GM21528 (cell line): ENCODE data around the gene SIDT2.
A peak's percentile ranks its signal among the peaks of the same experiment; 100 is the strongest.
"Not testable (repeated sequence)": the region's sequence is repeated elsewhere in the genome, so short reads cannot be mapped to it uniquely, and the experiment has no call there.

Experiments
- ATAC-seq: cut with Tn5 transposase; IDR thresholded peaks from one replicate; pipeline ENCODE4 v1.9.1; 2021; ENCODE audit warnings: mild to moderate bottlenecking, moderate library complexity; ENCODE audit not compliant: unreplicated experiment, low FRiP score

The SIDT2 gene

DNA sequence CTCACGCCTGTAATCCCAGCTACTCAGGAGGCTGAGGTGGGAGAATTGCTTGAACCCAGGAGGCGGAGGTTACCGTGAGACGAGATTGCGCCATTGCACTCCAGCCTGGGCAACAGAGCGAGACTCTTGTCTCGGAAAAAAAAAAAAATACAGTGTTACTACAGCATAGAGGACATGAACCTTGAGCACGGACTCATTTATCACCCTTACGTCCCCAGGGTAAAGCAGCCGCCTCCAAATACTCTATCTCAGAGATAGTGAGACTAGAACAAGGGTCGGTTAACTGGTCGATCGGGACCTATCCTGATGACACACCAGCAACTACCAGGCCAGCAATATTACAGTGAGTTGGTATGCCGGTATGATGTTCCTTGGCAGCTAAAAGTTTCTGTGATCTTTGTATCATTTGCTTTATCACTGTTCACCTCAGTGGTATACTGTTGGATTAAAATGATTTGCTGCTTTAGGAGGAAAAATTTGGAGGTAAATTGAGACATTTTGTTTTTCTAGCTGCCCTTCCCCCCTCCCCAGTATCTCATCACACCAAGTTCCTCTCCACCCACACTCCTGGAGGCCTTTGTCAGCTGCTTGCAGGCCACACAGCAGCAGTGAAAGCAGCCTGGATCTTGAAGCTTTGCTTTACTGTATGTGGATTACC, 7.0 kb upstream of the SIDT2 start:
- ATAC-seq: no peak

DNA sequence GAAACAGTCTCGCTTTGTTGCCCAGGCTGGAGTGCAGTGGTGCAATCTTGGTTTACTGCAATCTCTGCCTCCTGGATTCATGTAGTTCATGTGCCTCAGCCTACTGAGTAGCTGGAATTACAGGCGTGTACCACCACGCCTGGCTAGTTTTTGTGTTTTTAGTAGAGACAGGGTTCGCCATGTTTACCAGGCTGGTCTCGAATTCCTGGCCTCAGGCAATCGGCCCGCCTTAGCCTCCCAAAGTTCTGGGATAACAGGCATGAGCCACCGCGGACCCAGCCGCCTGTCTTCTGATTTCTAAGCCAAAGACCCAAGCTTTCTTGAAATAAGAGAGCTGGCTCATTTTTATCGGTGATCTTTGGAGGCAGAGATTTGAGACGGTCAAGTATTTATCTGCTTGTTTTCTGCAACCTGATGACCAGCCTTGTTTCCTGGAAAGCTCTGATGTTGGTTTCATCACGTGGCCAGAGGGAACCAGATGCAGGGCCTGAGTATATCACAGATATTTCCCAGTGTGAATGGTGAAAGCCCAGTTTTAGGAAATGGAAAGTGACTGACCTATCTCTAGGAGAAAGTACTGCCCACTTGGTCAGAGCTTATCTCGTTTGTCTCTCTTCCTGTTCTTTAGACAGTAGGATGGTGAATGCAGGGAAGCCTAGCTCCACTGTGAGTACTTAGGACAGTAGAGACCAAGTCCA, 5.7 kb upstream of the SIDT2 start:
- no peak for ATAC-seq

DNA sequence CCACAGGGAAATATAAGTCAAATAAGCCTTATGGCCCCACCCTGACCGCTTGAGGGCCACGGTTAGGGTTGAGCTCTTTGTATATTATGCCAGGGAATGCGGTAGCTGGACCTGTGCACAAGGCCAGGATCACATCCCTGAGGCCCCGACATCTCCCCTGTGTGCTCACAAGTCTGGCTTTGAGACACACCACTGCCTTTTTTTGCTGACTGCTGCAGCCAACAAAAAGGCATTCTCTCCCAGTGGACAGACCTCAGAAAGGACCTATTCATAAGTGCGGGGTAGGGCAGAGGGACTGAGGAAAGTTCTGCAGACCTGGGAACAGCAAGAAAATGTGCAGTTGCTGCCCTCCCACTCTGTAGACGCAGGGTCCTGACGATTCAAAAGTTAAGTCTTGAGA, 3.4 kb upstream of the SIDT2 start:
- no peak for ATAC-seq

DNA sequence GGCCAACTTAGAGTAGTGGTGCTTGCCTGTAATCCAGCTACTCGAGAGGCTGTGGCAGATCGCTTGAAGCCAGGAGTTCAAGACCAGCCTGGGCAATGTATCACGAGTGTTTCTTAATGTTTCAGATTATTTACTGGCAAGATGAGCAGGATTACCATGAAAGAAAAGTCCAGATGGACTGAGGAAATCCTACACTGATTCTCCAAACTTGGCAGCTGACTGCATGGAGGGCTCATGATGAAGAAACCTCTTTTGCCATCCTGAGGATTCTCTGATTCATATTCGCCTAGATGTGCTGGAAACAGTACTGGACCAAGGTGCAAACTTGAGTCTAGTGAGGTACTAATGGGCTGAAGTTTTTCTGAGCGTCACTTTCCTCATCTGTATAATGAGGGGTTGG, 2.8 kb upstream of the SIDT2 start:
- ATAC-seq: no peak

DNA sequence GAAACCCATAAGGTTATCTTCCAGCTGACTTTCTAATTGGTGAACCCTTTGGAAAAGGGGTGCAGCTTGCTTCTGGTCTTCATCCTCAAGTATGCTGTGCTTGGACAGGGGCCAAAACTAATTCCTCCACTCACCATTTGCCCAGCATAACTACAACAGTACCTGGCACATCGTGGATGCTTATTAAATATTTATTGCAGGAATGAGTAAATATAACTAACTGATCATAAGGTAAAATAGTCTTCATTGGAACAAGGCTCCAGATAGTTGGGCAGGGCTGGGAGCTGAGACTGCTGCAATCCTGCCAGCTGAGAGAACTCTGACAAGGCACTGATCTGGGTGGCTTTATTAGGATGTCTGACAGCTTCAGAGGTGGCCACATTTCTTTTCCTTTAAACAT, 2.4 kb upstream of the SIDT2 start:
- ATAC-seq: no peak

DNA sequence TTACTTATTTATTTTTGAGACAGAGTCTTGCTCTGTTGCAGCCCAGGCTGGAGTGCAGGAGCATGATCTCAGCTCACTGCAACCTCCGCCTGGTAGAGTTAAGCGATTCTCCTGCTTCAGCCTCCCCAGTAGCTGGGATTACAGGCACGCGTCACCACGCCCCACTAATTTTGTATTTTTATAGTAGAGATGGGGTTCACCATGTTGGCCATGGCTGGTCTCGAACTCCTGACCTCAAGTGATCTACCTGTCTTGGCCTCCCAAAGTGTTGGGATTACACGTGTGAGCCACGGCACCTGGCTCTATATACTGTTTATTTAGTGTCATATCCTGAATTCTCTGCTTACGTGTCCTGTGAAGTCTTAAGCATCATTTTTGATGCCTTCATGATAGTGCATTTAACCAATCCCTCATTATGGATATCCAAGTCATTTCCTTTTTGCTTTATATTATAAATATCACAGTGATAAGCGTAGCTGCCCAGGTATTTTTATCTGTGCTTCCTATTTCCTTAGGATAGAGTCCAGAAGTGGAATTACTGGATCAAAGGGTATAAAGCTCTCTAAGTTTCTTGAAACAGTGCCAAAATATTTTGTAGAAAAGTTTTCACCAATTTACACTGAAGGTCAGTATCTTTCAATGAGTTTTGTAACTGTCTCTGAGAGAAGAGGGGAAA, 871 bp upstream of the SIDT2 start:
- ATAC-seq: no peak

DNA sequence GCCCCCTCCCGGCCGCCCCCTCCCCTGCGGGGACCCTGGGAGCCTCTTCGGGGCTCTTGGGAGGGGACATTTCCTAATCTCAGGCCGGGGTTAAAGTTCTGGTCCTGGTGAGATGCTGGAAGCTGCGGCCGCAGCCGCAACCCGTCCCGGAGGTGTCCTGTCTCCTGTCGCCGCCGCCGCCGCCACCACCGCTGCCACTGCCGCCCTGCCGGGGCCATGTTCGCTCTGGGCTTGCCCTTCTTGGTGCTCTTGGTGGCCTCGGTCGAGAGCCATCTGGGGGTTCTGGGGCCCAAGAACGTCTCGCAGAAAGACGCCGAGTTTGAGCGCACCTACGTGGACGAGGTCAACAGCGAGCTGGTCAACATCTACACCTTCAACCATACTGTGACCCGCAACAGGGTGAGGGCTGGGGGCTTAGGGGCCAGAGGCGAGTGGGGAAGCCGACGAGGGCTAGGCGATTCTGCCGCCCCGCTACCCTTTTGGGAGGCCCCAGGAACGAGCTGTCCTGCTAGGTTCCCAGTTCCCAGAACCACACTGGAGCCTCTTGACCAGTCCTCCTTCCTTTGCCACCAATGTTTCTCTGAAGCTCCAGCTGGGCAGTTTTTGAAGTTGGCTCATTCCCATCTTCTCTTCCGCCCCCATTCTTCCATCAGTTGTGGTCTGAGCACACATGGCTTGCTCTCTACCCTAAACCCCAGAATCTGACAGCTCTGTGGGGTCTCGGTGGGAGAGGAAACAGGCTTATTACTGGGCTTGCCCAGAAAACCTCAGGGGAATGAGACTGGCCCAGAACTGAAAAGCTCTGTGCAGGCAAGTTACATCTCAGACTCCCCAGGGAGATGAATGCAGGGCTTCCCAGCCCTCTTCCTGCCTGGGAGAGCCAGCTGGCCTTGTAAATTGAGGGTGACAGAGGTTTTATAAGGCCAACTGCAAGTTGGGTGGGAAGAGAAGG, 781 bp downstream of the SIDT2 start:
- peak; percentile 40 for ATAC-seq

DNA sequence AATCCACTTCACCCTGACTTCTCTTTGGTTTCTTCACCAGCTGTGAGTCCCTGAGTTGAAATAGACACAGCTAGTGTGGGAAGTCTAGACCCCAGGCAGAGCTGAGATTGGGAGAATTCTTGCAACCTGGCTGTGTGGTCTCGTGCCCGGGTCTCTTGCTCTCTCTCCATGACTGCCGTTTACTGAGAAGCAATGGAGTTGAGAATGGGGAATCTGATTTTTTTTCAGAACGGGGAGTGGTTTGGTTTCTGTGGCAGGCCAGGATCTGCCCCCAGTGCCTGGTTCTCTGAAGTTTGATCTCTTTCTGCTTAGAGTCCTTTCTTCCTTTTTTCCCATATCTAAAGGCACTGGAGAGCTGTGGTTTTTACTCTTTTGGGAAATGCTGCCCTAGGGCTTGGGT, 1.5 kb downstream of the SIDT2 start:
- no peak for ATAC-seq

DNA sequence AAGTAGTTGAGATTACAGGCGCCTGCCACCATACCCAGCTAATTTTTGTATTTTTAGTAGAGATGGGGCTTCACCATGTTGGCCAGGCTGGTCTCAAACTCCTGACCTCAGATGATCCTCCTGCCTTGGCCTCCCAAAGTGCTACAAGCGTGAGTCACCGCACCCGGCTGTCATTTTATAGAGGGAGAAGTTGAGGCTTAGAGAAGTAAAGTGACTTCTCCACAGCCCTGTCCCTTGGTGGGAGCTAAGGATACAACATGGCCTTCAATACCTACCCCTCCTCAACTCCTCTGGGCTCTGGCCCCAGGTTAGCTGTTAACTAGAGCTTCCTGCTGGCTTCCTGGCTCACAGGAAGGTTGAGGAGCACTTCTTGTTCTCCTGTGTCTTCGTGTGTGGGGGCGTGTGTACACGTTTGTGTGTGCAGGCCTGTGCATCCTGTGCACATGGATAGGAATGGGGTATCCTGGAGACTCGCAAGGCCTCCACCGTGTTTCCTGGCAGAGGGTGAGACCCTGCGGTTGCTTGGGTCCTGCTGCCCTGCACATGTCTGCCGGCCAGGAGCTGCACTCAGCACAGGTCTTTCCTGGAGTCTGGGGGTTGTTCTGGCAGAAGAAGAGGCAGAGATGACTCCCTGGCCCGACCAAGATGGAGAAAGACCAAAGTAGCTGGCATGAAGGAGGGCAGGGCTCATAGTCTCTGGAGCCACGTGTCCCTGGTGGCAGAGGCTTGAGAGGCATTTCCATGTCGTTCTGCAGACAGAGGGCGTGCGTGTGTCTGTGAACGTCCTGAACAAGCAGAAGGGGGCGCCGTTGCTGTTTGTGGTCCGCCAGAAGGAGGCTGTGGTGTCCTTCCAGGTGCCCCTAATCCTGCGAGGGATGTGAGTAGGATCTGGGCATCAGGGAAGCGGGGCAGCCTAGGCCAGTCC, 2.4 kb downstream of the SIDT2 start:
- ATAC-seq: no peak

DNA sequence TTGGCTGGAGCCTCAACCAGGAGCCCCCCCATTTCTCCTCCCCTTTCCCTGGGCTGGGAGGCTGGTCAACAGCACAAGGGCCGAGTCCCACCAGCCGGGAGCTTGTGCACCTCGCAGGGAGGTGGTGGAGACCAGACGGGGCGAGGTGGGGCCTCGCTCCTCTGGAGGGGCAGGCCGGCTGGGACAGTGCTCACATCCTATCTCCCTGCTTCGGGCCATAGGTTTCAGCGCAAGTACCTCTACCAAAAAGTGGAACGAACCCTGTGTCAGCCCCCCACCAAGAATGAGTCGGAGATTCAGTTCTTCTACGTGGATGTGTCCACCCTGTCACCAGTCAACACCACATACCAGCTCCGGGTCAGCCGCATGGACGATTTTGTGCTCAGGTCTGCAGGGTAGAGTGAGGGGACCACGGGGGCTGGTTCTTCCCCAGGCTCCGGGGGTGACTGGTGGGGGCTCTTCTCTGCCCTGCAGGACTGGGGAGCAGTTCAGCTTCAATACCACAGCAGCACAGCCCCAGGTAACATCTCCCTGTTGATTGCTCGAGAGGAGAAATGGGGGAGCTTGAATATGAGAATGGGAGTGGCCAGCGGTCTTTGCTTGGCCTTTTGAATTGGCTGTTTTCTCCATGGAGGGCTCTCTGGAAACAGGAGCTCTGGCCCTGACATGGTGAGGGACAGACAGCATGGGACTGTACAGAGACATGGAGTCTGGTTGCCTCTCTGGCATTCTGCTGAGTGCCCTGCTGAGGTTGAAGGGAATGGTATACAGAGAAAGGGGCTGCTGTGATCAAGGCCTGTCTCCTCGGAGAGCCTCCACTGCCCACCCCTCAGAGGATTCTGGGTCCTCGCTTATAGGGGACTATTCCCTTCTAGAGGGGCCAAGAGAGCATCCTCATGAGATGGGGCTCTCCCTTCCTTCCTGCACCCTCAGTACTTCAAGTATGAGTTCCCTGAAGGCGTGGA, 3.3 kb downstream of the SIDT2 start:
- ATAC-seq: no peak

DNA sequence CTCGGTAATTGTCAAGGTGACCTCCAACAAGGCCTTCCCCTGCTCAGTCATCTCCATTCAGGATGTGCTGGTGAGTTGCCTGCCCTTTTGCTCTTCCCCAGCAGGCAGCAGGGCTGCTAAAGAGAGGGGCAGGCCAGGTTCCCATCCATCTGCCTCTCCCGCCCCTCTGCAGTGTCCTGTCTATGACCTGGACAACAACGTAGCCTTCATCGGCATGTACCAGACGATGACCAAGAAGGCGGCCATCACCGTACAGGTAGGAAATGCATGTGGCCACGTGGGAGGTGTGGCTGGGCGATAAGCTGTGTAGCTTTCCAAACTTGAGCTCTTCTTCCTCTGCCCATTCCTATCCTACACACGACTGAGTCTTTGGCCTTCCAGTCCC, 4.0 kb downstream of the SIDT2 start:
- ATAC-seq: no peak

DNA sequence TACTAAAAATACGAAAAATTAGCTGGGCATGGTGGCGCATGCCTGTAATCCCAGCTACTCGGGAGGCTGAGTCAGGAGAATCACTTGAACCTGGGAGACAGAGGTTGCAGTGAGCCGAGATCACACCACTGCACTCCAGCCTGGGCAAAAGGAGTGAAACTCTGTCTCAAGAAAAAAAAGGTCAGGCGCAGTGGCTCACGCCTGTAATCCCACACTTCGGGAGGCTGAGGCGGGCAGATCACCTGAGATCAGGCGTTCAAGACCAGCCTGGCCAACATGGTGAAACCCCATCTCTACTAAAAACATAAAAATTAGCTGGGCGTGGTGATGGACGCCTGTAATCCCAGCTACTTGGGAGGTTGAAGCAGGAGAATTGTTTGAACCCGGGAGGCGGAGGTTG, 4.6 kb downstream of the SIDT2 start:
- not testable (repeated sequence) for ATAC-seq

DNA sequence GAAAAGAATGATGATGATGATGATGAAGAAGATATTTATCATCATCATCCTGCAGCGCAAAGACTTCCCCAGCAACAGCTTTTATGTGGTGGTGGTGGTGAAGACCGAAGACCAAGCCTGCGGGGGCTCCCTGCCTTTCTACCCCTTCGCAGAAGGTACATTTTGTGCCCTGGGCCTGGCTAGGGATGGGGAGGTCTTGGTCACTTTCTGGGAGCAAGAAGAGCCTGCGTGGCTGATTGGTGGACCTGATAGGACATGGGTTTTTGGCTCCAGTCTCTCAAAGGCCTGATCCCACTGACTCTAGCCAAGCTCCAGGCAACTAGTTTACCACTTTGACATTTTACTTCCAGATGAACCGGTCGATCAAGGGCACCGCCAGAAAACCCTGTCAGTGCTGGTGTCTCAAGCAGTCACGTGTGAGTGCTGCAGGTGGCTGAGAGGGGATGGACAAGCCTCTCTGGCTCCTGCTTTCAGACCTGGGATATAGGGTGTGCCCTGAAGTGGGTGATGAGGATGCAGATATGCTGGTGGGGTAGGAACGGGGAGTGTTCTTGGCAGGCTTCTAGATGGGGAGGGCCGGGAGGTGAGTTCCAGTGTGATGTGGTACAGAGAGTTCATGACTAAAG, 5.3 kb downstream of the SIDT2 start:
- ATAC-seq: no peak

DNA sequence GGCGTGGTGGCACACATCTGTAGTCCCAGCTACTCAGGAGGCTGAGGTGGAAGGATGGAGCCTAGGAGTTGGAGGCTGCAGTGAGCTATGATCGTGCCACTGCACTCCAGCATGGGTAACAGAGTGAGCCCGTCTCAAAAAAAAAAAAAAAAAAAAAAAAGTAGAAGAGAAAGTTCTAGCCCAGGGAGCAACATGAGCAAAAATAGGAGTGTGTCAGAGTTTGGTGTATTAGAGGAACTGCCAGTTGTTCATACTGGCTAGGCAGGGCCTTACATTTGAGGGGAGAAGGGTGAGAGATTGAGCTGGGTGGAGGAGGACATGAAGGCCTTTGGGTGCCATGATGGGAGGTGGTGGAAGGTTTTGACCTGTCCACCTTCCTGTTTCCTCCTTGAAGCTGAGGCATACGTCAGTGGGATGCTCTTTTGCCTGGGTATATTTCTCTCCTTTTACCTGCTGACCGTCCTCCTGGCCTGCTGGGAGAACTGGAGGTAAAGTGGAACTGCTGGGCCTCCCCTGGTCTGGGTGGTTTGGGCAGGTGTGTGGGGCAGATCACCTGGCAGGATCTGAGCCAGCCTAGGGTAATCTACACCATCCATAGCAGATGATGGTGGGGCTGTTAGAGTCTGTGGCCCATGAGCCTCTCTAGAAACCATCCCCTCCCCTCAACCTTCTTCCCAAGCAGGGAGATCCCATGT, 7.3 kb downstream of the SIDT2 start:
- no peak for ATAC-seq

DNA sequence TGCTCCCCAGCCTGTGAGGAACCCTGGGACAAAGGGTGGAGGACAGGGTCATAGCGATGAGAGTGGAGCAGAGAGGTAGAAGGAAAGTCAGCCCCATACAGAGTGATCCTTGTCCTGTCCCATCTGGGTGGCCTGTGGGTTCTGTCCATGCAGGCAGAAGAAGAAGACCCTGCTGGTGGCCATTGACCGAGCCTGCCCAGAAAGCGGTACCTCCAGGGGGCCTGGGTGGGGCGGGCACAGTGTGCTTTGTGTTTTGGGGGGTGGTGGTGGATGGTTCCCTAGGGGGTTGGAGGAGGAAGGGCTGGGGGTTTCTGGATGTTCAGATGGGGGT, 7.9 kb downstream of the SIDT2 start:
- ATAC-seq: no peak

DNA sequence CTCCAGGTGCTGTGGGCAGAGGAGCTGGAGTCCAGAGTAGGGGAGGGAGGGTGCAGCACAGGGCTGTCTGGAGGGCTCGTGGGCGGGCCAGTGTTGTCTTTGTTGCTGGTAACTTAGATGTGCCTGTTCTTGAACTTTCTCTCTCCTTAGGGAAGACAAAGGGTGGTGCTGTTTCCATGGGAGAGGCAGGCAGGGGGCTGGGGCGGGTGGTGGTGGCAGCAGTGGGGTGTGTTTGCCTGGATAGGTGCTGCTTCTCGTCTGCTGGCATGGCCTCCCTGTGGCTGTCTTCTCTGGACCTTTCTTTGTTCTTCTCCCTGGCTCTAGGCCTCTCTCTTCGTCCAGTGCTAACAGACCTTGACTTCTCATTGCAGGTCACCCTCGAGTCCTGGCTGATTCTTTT, 8.5 kb downstream of the SIDT2 start:
- ATAC-seq: no peak

DNA sequence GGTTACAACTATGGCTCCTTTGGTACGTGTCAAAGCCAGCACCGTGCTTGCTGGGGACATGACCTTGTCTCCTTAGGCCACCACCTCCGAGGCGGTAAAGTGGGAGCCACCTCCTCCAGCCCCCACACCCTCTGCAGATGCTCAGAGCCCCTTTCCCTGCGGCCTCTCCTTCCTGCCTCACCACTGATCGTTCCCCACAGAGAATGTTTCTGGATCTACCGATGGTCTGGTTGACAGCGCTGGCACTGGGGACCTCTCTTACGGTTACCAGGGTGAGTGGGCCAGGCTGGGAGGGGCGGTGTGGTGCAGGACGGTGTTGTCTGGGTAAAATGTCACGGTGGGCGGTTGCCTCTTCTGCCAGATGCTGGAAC, 8.9 kb downstream of the SIDT2 start:
- ATAC-seq: no peak
